GM21717 (cell line): ENCODE measurements around the gene KRT14.
"Not testable (repeated sequence)": the region's sequence is repeated elsewhere in the genome, so short reads cannot be mapped to it uniquely, and the experiment has no call there.

Experiments used
- ATAC-seq: cut with Tn5 transposase; IDR thresholded peaks from one replicate; pipeline ENCODE4 v1.9.1; 2021; ENCODE audit warnings: mild to moderate bottlenecking, moderate library complexity; ENCODE audit not compliant: unreplicated experiment

Gene KRT14

GRCh38 chr17:41610061-41610517, 23.4 kb upstream of the KRT14 start:
- not testable (repeated sequence) for ATAC-seq

GRCh38 chr17:41606930-41607329, 20.2 kb upstream of the KRT14 start:
- ATAC-seq, result not testable (repeated sequence)

GRCh38 chr17:41602524-41602923, 15.8 kb upstream of the KRT14 start:
- ATAC-seq, result no peak

- no peak for ATAC-seq
Observed at GRCh38 chr17:41600318-41600717, 13.6 kb upstream of the KRT14 start.

GRCh38 chr17:41599680-41600079, 13.0 kb upstream of the KRT14 start:
- ATAC-seq, result no peak

GRCh38 chr17:41595585-41595984, 8.9 kb upstream of the KRT14 start:
- ATAC-seq, result no peak

- ATAC-seq, result no peak
Observed at GRCh38 chr17:41594363-41594915, 7.7 kb upstream of the KRT14 start.

GRCh38 chr17:41593306-41593981, 6.7 kb upstream of the KRT14 start:
- no peak for ATAC-seq

GRCh38 chr17:41592601-41593305, 6.1 kb upstream of the KRT14 start:
- no peak for ATAC-seq

- ATAC-seq, result no peak
Observed at GRCh38 chr17:41589301-41589700, 2.6 kb upstream of the KRT14 start.

GRCh38 chr17:41588126-41588810, 1.6 kb upstream of the KRT14 start:
- no peak for ATAC-seq

- no peak for ATAC-seq
Observed at GRCh38 chr17:41585301-41586056, 1.2 kb downstream of the KRT14 start.

GRCh38 chr17:41584331-41584927, 2.3 kb downstream of the KRT14 start:
- not testable (repeated sequence) for ATAC-seq

- ATAC-seq, result no peak
Observed at GRCh38 chr17:41583137-41584127, 3.3 kb downstream of the KRT14 start.

GRCh38 chr17:41582061-41582968, 4.4 kb downstream of the KRT14 start:
- ATAC-seq, result not testable (repeated sequence)

- no peak for ATAC-seq
Observed at GRCh38 chr17:41581366-41582060, 5.2 kb downstream of the KRT14 start.

- ATAC-seq, result no peak
Observed at GRCh38 chr17:41580687-41581365, 5.9 kb downstream of the KRT14 start.
